Thyroid gland (tissue), 4 donors: ENCODE data around the gene STYXL1.

ENCODE experiments used
- POLR2A ChIP-seq, 2 donors: fragments of 450-650 bp; IDR thresholded peaks; one replicate each; pipeline ENCODE4 v1.6.1; 2017; ENCODE audit warnings: antibody characterized with exemption in 2 of 2, mild to moderate bottlenecking in 2 of 2, moderate library complexity in 1 of 2
- TF ChIP-seq, protein P1 (sequence below), 6 experiments: fragments of 200-600 bp in 3 of 6; fragments of 450-650 bp in 3 of 6; sonication (generic) in 3 of 6; IDR thresholded peaks; one replicate each; pipeline ENCODE4 v1.5.1; 2016 to 2019; ENCODE audit warnings: antibody characterized with exemption in 6 of 6, mild to moderate bottlenecking in 2 of 6, inconsistent platforms in 1 of 6, moderate library complexity in 1 of 6

DNA sequence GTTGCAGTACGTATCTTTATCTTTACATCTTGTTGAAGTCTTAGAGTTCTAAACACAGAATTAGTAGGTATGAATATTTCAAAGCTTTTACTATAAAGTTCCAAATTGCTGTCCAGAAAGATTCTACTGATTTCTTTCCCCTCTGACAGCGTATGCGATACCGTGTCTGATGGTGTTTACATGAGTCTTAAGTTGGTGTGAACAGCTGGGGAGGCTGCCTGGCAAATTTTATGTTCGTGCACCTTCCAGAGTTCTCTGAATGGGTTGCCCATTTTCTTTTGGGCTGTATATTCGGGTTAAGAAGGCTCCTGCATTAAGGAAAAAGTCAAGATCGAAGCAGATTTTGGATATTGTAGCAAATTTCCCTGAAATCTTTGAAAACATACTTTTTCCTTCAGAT lies 8.4 kb upstream of the STYXL1 start:
- TF ChIP-seq, protein P1, sequence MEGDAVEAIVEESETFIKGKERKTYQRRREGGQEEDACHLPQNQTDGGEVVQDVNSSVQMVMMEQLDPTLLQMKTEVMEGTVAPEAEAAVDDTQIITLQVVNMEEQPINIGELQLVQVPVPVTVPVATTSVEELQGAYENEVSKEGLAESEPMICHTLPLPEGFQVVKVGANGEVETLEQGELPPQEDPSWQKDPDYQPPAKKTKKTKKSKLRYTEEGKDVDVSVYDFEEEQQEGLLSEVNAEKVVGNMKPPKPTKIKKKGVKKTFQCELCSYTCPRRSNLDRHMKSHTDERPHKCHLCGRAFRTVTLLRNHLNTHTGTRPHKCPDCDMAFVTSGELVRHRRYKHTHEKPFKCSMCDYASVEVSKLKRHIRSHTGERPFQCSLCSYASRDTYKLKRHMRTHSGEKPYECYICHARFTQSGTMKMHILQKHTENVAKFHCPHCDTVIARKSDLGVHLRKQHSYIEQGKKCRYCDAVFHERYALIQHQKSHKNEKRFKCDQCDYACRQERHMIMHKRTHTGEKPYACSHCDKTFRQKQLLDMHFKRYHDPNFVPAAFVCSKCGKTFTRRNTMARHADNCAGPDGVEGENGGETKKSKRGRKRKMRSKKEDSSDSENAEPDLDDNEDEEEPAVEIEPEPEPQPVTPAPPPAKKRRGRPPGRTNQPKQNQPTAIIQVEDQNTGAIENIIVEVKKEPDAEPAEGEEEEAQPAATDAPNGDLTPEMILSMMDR (IDR thresholded peaks at IDR 0.05), result no peak
- TF ChIP-seq POLR2A (IDR thresholded peaks at IDR 0.05), result no peak
